GM23338 (cell line): ENCODE measurements around the gene RAB40B. TPM values are rescaled to one million over a fixed set of nuclear protein-coding genes. Genes with fewer than 3 reads are reported as not detected.

Experiments used
- ATAC-seq: fragments of 200-7000 bp; cut with Tn5 transposase; 3 replicates; pipeline ENCODE4 v1.9.1; 2020
- DNase-seq: peaks from one replicate; pipeline ENCODE4 v3.0.0-alpha.2; 2015; ENCODE audit warnings: low spot score
- H2AFZ ChIP-seq: fragments of 200-600 bp; sonication (generic); 2 replicates; pipeline ENCODE4 v1.8.0; 2016; ENCODE audit warnings: antibody characterized with exemption, mild to moderate bottlenecking, moderate library complexity
- H3F3A ChIP-seq: fragments of 200-600 bp; sonication (generic); replicated peaks from 2 replicates; pipeline ENCODE4 v1.8.0; 2017; ENCODE audit warnings: antibody characterized with exemption, mixed run types, low read depth
- H3K27ac ChIP-seq: fragments of 200-600 bp; sonication (generic); 2 replicates; pipeline ENCODE4 v1.6.1; 2016; ENCODE audit warnings: low read depth
- H3K27me3 ChIP-seq: fragments of 200-600 bp; sonication (generic); 2 replicates; pipeline ENCODE4 v1.8.0; 2016; ENCODE audit warnings: mild to moderate bottlenecking, mixed run types, moderate library complexity; ENCODE audit not compliant: insufficient read depth
- H3K36me3 ChIP-seq: fragments of 200-600 bp; sonication (generic); 2 replicates; pipeline ENCODE4 v1.8.0; 2016; ENCODE audit warnings: mild to moderate bottlenecking; ENCODE audit not compliant: insufficient read depth
- H3K4me1 ChIP-seq: fragments of 200-600 bp; sonication (generic); 2 replicates; pipeline ENCODE4 v1.8.0; 2016; ENCODE audit warnings: mild to moderate bottlenecking, moderate library complexity; ENCODE audit not compliant: insufficient read depth
- H3K4me2 ChIP-seq: fragments of 200-600 bp; sonication (generic); 2 replicates; pipeline ENCODE4 v1.7.1; 2017; ENCODE audit warnings: mixed run types
- H3K4me3 ChIP-seq: fragments of 200-600 bp; sonication (generic); 2 replicates; pipeline ENCODE4 v1.6.1; 2016; ENCODE audit warnings: mixed run types
- H3K79me2 ChIP-seq: fragments of 200-600 bp; sonication (generic); replicated peaks from 2 replicates; pipeline ENCODE4 v1.8.0; 2017; ENCODE audit warnings: mild to moderate bottlenecking; ENCODE audit not compliant: insufficient read depth
- H3K9me2 ChIP-seq: fragments of 200-600 bp; sonication (generic); 2 replicates; pipeline ENCODE4 v1.8.0; 2017; ENCODE audit not compliant: insufficient read depth
- H4K20me1 ChIP-seq: fragments of 200-600 bp; sonication (generic); replicated peaks from 2 replicates; pipeline ENCODE4 v1.8.0; 2017; ENCODE audit warnings: mild to moderate bottlenecking; ENCODE audit not compliant: insufficient read depth
- H3K27ac Mint-ChIP-seq: 2 replicates; pipeline ENCODE4 v1.8.0; 2020; ENCODE audit warnings: inconsistent platforms, mild to moderate bottlenecking, moderate library complexity, mixed read lengths
- H3K27me3 Mint-ChIP-seq: 3 replicates; pipeline ENCODE4 v1.8.0; 2022; ENCODE audit warnings: low read depth, mild to moderate bottlenecking, moderate library complexity, mixed read lengths, inconsistent platforms; ENCODE audit not compliant: insufficient read depth, poor library complexity
- H3K36me3 Mint-ChIP-seq: 3 replicates; pipeline ENCODE4 v1.8.0; 2021; ENCODE audit warnings: low read depth, mild to moderate bottlenecking, inconsistent platforms, moderate library complexity, mixed read lengths
- H3K4me1 Mint-ChIP-seq: 3 replicates; pipeline ENCODE4 v1.8.0; 2020; ENCODE audit warnings: mild to moderate bottlenecking, inconsistent platforms, mixed read lengths
- H3K4me3 Mint-ChIP-seq: 3 replicates; pipeline ENCODE4 v1.8.0; 2021; ENCODE audit warnings: moderate library complexity, mild to moderate bottlenecking, inconsistent platforms, mixed read lengths
- H3K9me3 Mint-ChIP-seq: 3 replicates; pipeline ENCODE4 v1.8.0; 2020; ENCODE audit warnings: moderate library complexity, mild to moderate bottlenecking, inconsistent platforms, mixed read lengths
- CREB1 ChIP-seq: fragments of 250-450 bp; sonication (Bioruptor Pico); IDR thresholded peaks from 2 replicates; pipeline ENCODE4 v1.5.0; 2020; ENCODE audit warnings: low read depth, mild to moderate bottlenecking, moderate library complexity
- ETS1 ChIP-seq: IDR thresholded peaks from 2 replicates; pipeline ENCODE4 v1.6.1; 2016; ENCODE audit warnings: antibody characterized with exemption
- EZH2 ChIP-seq: fragments of 200-600 bp; sonication (generic); IDR thresholded peaks from one replicate; pipeline ENCODE4 v1.8.0; 2017; ENCODE audit warnings: antibody characterized with exemption, mild to moderate bottlenecking, low read depth; ENCODE audit not compliant: unreplicated experiment
- EZH2phosphoT487 ChIP-seq: fragments of 200-600 bp; sonication (generic); IDR thresholded peaks from one replicate; pipeline ENCODE4 v1.8.1; 2018; ENCODE audit warnings: antibody characterized with exemption; ENCODE audit not compliant: unreplicated experiment
- JUNB ChIP-seq: IDR thresholded peaks from one replicate; pipeline ENCODE4 v1.6.1; 2016; ENCODE audit warnings: antibody characterized with exemption; ENCODE audit not compliant: unreplicated experiment
- NANOG ChIP-seq: IDR thresholded peaks from 2 replicates; pipeline ENCODE4 v1.6.1; 2016; ENCODE audit warnings: antibody characterized with exemption, borderline replicate concordance
- POLR2AphosphoS5 ChIP-seq: IDR thresholded peaks from 2 replicates; pipeline ENCODE4 v1.6.1; 2016; ENCODE audit warnings: antibody characterized with exemption, low read depth
- REST ChIP-seq: IDR thresholded peaks from one replicate; pipeline ENCODE4 v1.6.1; 2018; ENCODE audit warnings: antibody characterized with exemption; ENCODE audit not compliant: unreplicated experiment
- STAT1 ChIP-seq: IDR thresholded peaks from one replicate; pipeline ENCODE4 v1.6.1; 2016; ENCODE audit warnings: antibody characterized with exemption; ENCODE audit not compliant: unreplicated experiment
- ZNF331 ChIP-seq: fragments of 250-450 bp; sonication (Bioruptor Pico); IDR thresholded peaks from 2 replicates; pipeline ENCODE4 v1.5.0; 2020; ENCODE audit warnings: low read depth, mild to moderate bottlenecking, moderate library complexity
- ZNF462 ChIP-seq: fragments of 250-450 bp; sonication (Bioruptor Pico); IDR thresholded peaks from 2 replicates; pipeline ENCODE4 v1.5.0; 2020; ENCODE audit warnings: mild to moderate bottlenecking, moderate library complexity
- polyA plus RNA-seq: library from polyadenylated mRNA; unstranded; fragments of >200 nt; fragmentation: Nextera tagmentation; extraction: Ambion mirVana; gene quantifications from 2 replicates; pipeline ENCODE4 v1.2.1, GENCODE V29; 2016
- total RNA-seq: library from RNA; depleted of rRNA; stranded (reverse); fragments of >200 nt; shearing (Covaris generic); gene quantifications from 2 replicates; pipeline ENCODE4 v1.2.3, GENCODE V29; 2014

RAB40B gene
- total and polyA plus RNA-seq, 2 experiments from 2014 or later: 4.2 to 5.2 TPM

- DNase-seq: no peak
- Mint-ChIP-seq H3K27ac (no peak overlapping the region), H3K9me3 (peaks cover 9% of the 10 kb centered on the region; the same call in 2 of the 3 replicates), H3K27me3 (no peaks in the 10 kb centered on the region), H3K36me3 (no peaks in the 10 kb centered on the region), H3K4me3 (no peak overlapping the region), H3K4me1 (no peaks in the 10 kb centered on the region; the same call in 2 of the 3 replicates)
- Histone ChIP-seq H3K4me2 (no peak overlapping the region), H3K4me1 (no peaks in the 10 kb centered on the region), H3K9me2 (no peaks in the 10 kb centered on the region), H3K27ac (no peak overlapping the region), H3K27me3 (no peaks in the 10 kb centered on the region), H2AFZ (no peak overlapping the region), H4K20me1 (no peaks in the 10 kb centered on the region), H3K4me3 (no peak overlapping the region), H3K36me3 (no peaks in the 10 kb centered on the region), H3K79me2 (no peaks in the 10 kb centered on the region), H3F3A (no peaks in the 10 kb centered on the region)
- no peak for ATAC-seq
- TF ChIP-seq ZNF462 (no peak), EZH2 (no peak), JUNB (no peak)
Observed at GRCh38 chr17:82685291-82685690, 13.2 kb downstream of the RAB40B start.

GRCh38 chr17:82684228-82684841, 14.2 kb downstream of the RAB40B start:
- Histone ChIP-seq H3K27me3 (no peaks in the 10 kb centered on the region), H3K36me3 (no peaks in the 10 kb centered on the region), H2AFZ (no peak overlapping the region), H4K20me1 (no peaks in the 10 kb centered on the region), H3K4me1 (no peaks in the 10 kb centered on the region), H3K9me2 (no peaks in the 10 kb centered on the region), H3K4me2 (no peak overlapping the region), H3K27ac (no peak overlapping the region), H3F3A (no peaks in the 10 kb centered on the region), H3K79me2 (no peaks in the 10 kb centered on the region), H3K4me3 (no peak overlapping the region)
- ATAC-seq (no peak), DNase-seq (no peak)
- Mint-ChIP-seq H3K27ac (no peak overlapping the region), H3K27me3 (no peaks in the 10 kb centered on the region), H3K9me3 (peaks cover 9% of the 10 kb centered on the region; the same call in 2 of the 3 replicates), H3K4me3 (no peak overlapping the region), H3K36me3 (no peaks in the 10 kb centered on the region), H3K4me1 (no peaks in the 10 kb centered on the region)
- TF ChIP-seq CREB1 (no peak), ETS1 (no peak), POLR2AphosphoS5 (no peak), REST (no peak), EZH2phosphoT487 (no peak), NANOG (no peak), ZNF331 (CRISPR knock-in tag) (no peak), STAT1 (no peak), JUNB (no peak)
